ENCODE measurements around the gene CD8B. TPM values are rescaled to one million over a fixed set of nuclear protein-coding genes. Genes with fewer than 3 reads are reported as not detected.

CD8B gene
- total and polyA plus RNA-seq, 8 donors: 0.39 to 3.6 (median 0.70) TPM; not detected in 1

DNA sequence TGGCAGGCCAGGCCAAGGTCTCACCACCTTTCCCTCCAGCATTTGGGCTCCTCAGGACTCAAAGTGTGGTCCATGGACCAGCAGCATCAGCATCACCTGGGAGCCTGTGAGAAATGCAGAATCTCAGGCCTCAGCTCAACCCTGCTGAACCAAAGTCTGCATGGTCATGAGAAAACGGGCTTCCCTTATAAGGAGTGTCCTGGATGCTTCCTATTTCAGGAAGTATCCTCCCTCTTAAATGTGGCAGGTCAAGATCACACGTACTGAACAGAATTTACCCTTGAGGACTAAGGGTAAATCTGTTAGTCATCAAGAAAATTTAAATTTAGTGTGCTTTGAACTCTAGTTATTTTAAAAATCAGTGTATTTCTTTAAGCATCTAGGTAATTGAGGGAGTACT lies 82.7 kb downstream of the CD8B start:
- H3K9me3 ChIP-seq: no peaks in the 10 kb centered on the region
- ATAC-seq (no peak), DNase-seq (no peak)
- no peaks in the 10 kb centered on the region for H3K4me1 ChIP-seq
- TF ChIP-seq, protein P1, sequence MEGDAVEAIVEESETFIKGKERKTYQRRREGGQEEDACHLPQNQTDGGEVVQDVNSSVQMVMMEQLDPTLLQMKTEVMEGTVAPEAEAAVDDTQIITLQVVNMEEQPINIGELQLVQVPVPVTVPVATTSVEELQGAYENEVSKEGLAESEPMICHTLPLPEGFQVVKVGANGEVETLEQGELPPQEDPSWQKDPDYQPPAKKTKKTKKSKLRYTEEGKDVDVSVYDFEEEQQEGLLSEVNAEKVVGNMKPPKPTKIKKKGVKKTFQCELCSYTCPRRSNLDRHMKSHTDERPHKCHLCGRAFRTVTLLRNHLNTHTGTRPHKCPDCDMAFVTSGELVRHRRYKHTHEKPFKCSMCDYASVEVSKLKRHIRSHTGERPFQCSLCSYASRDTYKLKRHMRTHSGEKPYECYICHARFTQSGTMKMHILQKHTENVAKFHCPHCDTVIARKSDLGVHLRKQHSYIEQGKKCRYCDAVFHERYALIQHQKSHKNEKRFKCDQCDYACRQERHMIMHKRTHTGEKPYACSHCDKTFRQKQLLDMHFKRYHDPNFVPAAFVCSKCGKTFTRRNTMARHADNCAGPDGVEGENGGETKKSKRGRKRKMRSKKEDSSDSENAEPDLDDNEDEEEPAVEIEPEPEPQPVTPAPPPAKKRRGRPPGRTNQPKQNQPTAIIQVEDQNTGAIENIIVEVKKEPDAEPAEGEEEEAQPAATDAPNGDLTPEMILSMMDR (IDR thresholded peaks at IDR 0.05): no peak
- no peaks in the 10 kb centered on the region for H3K27me3 ChIP-seq
- peaks cover 0 to 22% of the 10 kb centered on the region in 2 donors for H3K36me3 ChIP-seq
- no peak overlapping the region for H3K27ac ChIP-seq
- H3K4me3 ChIP-seq: no peak overlapping the region
- intact Hi-C loops (cut with DNase I): no loop called here

DNA sequence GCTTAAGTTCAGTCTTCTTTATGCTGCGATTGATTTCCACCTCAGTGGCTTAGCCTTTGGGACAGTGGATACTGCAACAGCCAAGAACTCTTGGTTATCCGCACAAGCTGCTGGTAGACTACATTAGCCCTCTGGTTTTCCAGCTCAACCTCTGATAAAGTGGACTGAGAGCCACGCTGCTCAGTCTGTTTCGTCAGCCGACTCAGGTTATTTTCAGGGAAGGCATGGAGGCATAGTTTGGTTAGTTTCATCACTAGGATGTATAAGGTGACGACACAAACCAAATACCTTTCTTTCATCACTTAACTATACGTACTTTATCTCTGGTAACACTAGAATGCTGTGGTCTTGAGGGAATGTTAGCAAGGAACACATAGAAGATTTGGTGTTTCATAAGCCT lies 85.2 kb downstream of the CD8B start:
- Histone ChIP-seq H3K27ac (no peak overlapping the region), H3K27me3 (no peaks in the 10 kb centered on the region), H3K4me1 (no peaks in the 10 kb centered on the region), H3K9me3 (no peaks in the 10 kb centered on the region), H3K4me3 (no peak overlapping the region), H3K36me3 (peaks cover 0 to 47% of the 10 kb centered on the region in 2 donors)
- DNase-seq (no peak), ATAC-seq (no peak)
- intact Hi-C loops (cut with DNase I): no loop called here
- TF ChIP-seq, protein P1 (IDR thresholded peaks at IDR 0.05): no peak

DNA sequence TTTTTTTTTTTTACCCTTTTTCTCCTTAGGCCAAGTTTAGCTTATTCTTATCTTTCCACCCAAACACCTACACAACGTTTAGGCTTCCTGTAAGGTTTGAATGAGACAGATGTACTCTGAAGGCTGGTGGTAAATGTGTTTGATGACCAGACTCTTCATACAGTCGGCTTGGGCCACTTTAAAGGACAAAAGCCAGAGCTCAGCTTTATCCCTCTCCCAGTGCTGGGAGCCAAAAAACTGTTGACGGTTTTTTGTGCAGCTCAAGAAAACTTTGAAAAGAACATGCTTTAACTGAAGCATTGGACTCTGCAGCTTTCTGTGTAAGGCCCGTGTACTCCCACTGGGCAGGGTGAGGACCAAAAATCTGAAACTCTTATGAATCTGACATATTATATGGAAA lies 86.3 kb downstream of the CD8B start:
- no peaks in the 10 kb centered on the region for H3K27me3 ChIP-seq
- no peak overlapping the region for H3K27ac ChIP-seq
- no peaks in the 10 kb centered on the region for H3K9me3 ChIP-seq
- intact Hi-C loops (cut with DNase I): no loop called here
- DNase-seq (no peak), ATAC-seq (no peak)
- H3K4me3 ChIP-seq: no peak overlapping the region
- H3K36me3 ChIP-seq: peaks cover 0 to 58% of the 10 kb centered on the region in 2 donors
- TF ChIP-seq, protein P1 (IDR thresholded peaks at IDR 0.05): no peak
- no peaks in the 10 kb centered on the region for H3K4me1 ChIP-seq

DNA sequence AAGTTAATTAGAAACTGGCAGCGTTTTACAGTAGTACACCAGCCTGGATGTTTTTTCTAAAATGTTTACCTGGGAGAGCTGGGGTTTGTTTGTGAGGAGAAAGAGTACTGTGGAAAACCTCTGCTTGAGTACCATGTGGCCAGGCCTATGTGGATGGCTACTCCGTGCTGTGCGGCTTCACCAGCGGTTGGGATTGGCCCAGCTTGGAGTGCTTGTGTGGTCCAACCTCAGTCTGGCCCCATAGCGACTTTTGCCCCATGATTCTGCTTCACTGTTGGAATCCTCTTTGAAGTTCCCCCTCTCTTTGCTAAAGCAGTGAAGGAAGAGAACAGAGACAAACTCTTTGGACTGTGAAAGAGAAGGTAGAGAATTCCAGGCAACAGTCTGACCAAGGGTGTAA lies 86.8 kb downstream of the CD8B start:
- Histone ChIP-seq H3K27ac (no peak overlapping the region), H3K36me3 (peaks cover 0 to 62% of the 10 kb centered on the region in 2 donors), H3K4me3 (no peak overlapping the region), H3K9me3 (no peaks in the 10 kb centered on the region), H3K27me3 (no peaks in the 10 kb centered on the region), H3K4me1 (no peaks in the 10 kb centered on the region)
- intact Hi-C loops (cut with DNase I): no loop called here
- DNase-seq: no peak
- ATAC-seq: no peak
- TF ChIP-seq, protein P1 (IDR thresholded peaks at IDR 0.05): no peak

DNA sequence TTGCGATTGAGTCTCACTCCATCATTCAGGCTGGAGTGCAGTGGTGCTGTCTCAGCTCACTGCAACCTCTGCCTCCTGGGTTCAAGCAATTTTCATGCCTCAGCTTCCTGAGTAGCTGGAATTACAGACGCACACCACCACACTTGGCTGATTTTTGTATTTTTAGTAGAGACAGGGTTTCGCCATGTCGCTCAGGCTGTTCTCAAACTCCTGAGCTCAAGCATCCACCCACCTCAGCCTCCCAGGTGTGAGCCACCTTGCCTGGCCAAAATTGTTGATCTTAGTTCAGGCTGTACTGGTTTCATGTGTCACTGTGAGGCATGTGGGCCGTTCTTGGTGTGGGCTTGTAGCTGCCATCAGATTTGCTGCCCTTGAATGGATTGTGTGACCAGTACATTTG lies 89.1 kb downstream of the CD8B start:
- DNase-seq (no peak), ATAC-seq (no peak)
- TF ChIP-seq, protein P1 (IDR thresholded peaks at IDR 0.05): no peak
- H3K36me3 ChIP-seq: peaks cover 0 to 82% of the 10 kb centered on the region in 2 donors
- H3K4me3 ChIP-seq: no peak overlapping the region
- H3K4me1 ChIP-seq: no peaks in the 10 kb centered on the region
- intact Hi-C loops (cut with DNase I): no loop called here
- no peaks in the 10 kb centered on the region for H3K27me3 ChIP-seq
- no peak overlapping the region for H3K27ac ChIP-seq
- no peaks in the 10 kb centered on the region for H3K9me3 ChIP-seq

All from left lung (tissue), 10 donors.